Cortex of kidney (tissue), 1 donor: ENCODE data around the gene RIN3.

Experiments used
- DNase-seq: peaks from one replicate; lab custom pipeline; 2025; lab: John Stamatoyannopoulos, UW

Gene RIN3

DNA sequence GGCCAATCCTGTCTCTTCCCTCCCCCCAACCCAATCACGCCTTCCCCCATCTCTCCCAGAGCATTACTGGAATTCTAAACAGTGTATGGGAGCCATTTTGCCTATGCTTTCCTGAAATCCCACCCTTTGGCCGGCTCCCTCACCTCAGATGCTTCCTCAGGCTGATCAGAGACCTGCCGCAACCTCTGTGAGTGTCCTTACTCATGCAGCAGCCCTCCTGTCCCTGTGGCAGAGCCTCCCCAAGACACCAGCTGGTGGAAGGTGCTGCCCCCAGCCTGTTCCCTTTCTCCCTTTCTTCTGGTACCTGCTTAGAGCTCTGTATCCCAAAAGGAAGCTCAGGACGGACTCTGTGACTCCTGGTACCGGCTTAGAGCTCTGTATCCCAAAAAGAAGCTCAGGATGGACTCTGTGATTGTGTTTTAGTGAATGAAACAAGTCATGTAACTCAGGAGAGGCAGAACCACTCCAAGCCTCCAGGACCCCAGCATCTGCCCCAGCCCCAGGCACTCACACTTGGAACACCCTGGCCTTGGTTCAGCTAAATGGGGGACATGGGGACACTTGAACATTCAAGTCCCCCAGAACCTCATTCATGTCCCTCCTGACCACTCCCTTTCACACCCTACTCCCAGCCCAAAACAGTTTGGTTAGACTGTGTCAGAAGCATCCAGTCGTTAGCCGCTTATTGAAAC, 29.3 kb upstream of the RIN3 start:
- no peak for DNase-seq

GRCh38 chr14:92486881-92487280, 26.7 kb upstream of the RIN3 start:
- DNase-seq: no peak

- DNase-seq: no peak
Observed at GRCh38 chr14:92487513-92488133, 26.0 kb upstream of the RIN3 start.

GRCh38 chr14:92489394-92490238, 24.0 kb upstream of the RIN3 start:
- DNase-seq: no peak

DNA sequence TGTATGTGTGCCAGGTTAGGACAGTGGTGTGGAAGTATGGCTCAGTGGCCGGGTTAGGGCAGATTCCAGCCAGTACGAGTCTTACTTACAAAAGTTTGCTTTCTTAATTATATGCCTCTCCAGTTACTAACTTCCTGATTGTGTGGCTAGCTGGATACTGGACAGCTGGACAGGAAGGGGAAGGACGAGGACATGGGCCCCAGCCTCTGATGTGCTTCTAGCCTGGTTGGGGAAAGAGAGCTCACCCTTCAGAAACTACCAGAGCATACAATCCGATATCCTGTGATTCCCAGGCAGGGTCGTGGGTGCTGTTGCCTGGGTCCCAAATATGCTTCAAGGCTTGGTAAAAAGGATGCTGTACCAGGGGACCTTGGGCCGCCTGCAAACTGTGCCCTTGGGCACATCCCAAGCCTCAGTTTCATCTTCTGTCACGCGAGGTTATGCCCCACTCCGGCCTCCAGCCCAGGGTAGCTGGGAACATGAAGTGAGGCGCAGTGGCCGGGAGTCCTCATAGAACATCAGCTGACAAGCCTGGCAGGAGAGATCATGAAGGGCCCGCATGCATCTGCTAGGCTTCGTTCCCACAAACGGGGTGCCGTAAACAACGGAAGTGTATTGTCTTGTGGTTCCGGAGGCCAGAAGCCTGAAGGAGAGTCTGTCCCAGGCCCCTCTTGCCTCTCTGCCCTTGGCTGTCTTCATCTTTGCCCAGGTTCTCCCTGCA, 23.2 kb upstream of the RIN3 start:
- no peak for DNase-seq

GRCh38 chr14:92491782-92492181, 21.8 kb upstream of the RIN3 start:
- DNase-seq: no peak

- DNase-seq: no peak
Observed at GRCh38 chr14:92492258-92492657, 21.3 kb upstream of the RIN3 start.

GRCh38 chr14:92493024-92493423, 20.6 kb upstream of the RIN3 start:
- no peak for DNase-seq

- DNase-seq: no peak
Observed at GRCh38 chr14:92493492-92493891, 20.1 kb upstream of the RIN3 start.

DNA sequence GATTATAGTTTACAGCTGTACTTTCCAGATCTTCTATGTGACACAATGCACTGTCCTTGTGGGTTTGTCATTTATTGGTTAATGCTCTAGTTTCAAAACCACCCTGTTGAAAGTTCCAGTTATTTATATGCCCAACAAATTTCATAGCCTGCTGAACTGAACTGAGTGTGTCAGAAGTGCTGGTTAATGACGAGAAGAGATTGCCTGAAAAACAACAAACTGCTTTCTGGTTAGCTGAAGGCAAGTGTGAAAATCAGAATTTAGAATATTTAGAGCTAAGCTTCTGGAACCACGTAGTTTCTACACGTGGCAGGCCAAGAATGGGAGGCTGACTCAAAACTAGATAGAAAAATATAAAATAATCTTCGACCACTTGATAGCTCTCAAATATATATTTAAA, 19.1 kb upstream of the RIN3 start:
- DNase-seq: no peak

DNA sequence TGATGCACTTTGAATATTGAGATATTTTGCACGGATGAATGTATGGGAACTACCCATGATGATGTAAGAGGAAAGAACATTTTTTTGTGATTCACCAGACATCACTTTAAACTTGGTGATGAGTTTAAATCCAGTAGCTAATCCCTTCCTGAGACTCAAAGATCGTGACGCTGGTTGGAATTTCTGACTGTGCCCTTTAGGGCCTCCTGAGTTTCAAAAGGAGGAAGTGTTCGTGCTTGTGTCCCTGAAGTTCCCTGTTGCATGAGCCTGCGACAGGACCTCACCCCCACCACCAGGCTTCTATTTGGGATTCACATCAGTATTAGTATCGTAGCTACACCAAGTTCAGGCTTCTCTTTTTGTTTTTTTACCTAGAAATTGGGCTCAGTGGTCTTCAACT, 18.6 kb upstream of the RIN3 start:
- no peak for DNase-seq

DNA sequence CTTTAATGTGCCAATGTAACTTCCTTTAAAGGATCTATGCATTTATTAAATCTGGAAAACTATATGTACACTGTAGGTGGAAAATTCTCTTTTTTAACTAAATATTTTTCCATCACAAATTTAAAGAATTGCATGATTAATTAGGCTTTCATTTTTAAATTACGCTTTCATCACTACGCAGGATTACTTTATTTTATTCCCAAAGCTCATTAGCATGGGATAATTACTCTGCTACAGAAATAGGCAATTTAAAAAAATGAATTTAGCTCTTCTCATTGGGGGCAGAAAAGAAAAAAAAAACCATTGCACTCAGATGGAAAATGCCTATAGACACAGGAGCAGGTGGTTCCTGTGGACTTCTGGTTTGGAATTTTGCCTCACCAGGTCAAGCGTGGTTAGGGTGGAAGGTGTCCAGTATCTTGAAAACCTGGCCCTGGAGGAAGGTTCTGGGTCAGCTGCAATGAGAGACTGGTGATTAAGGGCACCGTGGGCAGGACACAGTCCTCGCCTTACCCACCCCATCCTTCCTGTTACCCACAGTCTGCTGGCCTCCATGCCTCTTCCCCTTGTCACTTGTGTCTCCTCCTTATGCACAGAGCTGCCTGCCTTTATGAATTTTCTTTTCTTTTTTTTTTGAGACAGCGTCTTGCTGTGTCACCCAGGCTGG, 17.3 kb upstream of the RIN3 start:
- DNase-seq: no peak

GRCh38 chr14:92497391-92497790, 16.2 kb upstream of the RIN3 start:
- DNase-seq: no peak

DNA sequence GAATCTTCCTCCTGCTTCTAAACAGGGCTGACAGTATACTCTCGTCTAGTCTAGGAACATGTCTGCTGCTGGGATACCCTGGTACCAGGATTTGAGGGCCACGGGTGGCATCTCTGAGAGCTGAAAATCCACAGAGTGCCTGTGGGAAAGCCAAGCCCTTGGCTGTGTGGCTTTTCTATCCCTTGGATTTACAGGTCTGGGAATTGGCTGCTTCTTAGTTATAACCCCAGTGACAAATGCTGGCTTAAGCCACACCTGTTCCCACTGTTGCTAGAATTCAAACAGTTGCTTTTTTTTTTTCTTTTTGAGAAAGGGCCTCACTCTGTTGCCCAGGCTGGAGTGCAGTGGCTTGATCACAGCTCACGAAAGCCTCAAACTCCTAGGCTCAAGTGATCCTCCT, 14.3 kb upstream of the RIN3 start:
- DNase-seq: no peak

- no peak for DNase-seq
Observed at GRCh38 chr14:92500491-92500941, 13.1 kb upstream of the RIN3 start.

- DNase-seq: no peak
Observed at GRCh38 chr14:92501891-92502351, 11.7 kb upstream of the RIN3 start.

DNA sequence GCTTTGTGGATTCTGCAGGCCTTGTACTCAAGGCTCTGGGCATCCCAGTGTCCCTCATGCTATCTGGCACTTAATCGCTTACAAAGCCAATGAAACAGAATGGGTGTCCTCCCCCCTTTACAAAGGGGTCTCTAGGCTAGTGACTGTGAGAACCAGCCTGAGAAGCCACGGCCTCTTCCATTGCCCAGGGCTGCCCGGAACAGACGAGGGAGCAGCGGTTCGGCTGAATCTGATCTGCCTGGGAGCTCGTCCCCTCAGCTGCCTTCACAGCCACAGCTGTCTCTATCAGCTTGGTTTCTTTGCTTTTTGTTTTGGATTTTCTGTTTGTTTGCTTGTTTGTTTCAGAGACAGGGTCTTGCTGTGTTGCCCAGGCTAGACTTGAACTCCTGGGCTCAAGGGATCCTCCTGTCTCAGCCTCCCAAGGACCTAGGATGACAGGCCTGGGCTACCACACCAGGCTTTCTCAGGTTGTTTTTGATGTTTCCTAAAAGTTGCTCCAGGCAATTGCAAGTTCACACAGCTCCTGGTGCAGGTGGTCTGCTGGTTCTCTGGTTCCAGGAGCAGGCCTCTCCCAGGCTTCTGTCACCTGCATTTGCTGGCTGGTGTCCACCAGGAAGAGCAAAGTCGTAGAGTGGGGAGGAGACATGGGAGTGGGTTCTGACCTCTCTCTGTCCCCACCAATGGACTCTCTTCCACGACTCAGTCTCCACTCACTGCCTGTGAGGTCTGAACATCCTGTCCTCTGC, 10.9 kb upstream of the RIN3 start:
- DNase-seq: no peak

GRCh38 chr14:92503756-92504491, 9.7 kb upstream of the RIN3 start:
- DNase-seq: no peak

GRCh38 chr14:92505826-92506225, 7.8 kb upstream of the RIN3 start:
- DNase-seq: no peak

- DNase-seq: no peak
Observed at GRCh38 chr14:92506231-92506630, 7.3 kb upstream of the RIN3 start.
